Measurements from ENCODE around the gene CTNNB1. TPM values are rescaled to one million over a fixed set of nuclear protein-coding genes. Genes with fewer than 3 reads are reported as not detected.

Gene CTNNB1
- total and polyA plus RNA-seq, 2 of the 4 experiments (the other 2 are of a cell fraction), result 364 to 1,677 TPM

- 0 out of 2 replicates have a peak, but pooled peaks have one; percentile 31 for TF ChIP-seq MAZ (IDR thresholded peaks at IDR 0.05; ENCODE audit: borderline replicate concordance, low read depth, low read length)
Measured at GRCh38 chr3:41267975-41268640, 68.8 kb downstream of the CTNNB1 start (continued).

- Histone ChIP-seq H3K27ac (ENCODE audit: insufficient read depth, low read length) (no peak overlapping the region), H2AK9ac (replicated peaks; ENCODE audit: low read depth, low read length, poor library complexity) (no peak overlapping the region), H2AK5ac (ENCODE audit: low read depth, low read length) (no peak overlapping the region), H2AFZ (replicated peaks; ENCODE audit: low read length, poor library complexity) (no peak overlapping the region), H3K79me1 (ENCODE audit: low read depth in 1 of 2, low read length in 2 of 2) (no peaks in the 10 kb centered on the region), H3K56ac (ENCODE audit: extremely low read depth, insufficient read depth, low read length) (no peak overlapping the region), H3K9me1 (ENCODE audit: insufficient read depth, low read length) (peaks cover 5% of the 10 kb centered on the region), H3K4me1 (ENCODE audit: control insufficient read depth, insufficient read depth, low read length) (peaks cover 5% of the 10 kb centered on the region), H3K4me2 (ENCODE audit: low read depth, low read length) (no peak overlapping the region), H3K27me3 (ENCODE audit: control insufficient read depth, insufficient read depth, low read length) (no peaks in the 10 kb centered on the region), H3K9ac (ENCODE audit: low read depth, low read length) (no peak overlapping the region), H4K8ac (ENCODE audit: low read depth in 2 of 2, low read length in 2 of 2) (no peak overlapping the region), H3K36me3 (ENCODE audit: control insufficient read depth, insufficient read depth, low read length) (no peaks in the 10 kb centered on the region), H3K23ac (ENCODE audit: low read depth, low read length) (no peak overlapping the region), H2BK15ac (ENCODE audit: low read depth, low read length) (no peak overlapping the region), H4K91ac (ENCODE audit: insufficient read depth, low read depth, low read length) (no peak overlapping the region), H3K4ac (ENCODE audit: low read depth, low read length) (no peak overlapping the region), H4K5ac (ENCODE audit: low read depth, low read length) (no peak overlapping the region), H2BK20ac (ENCODE audit: low read depth, low read length) (no peak overlapping the region), H2BK120ac (ENCODE audit: low read depth, low read length) (no peak overlapping the region), H3K14ac (replicated peaks; ENCODE audit: low read depth, low read length) (no peak overlapping the region), H3K9me3 (ENCODE audit: control insufficient read depth, insufficient read depth, low read length) (no peaks in the 10 kb centered on the region), H3K4me3 (ENCODE audit: insufficient read depth, low read depth, low read length) (no peak overlapping the region), H3K18ac (ENCODE audit: low read depth, low read length) (no peak overlapping the region), H2BK5ac (ENCODE audit: low read depth, low read length, poor library complexity, severe bottlenecking) (no peak overlapping the region), H4K20me1 (ENCODE audit: insufficient read depth, low read length) (no peaks in the 10 kb centered on the region)
- intact Hi-C loops (cut with micrococcal nuclease) (no loop called here), dilution Hi-C loops (cut with HindIII; ENCODE audit: low sequenced_read_pairs, unreplicated experiment) (no loop called here), in situ Hi-C loops (cut with MboI; ENCODE audit: low sequenced_read_pairs) (no loop called here)
- DNase-seq, result no peak
- WGBS, 2 experiments (ENCODE audit: extremely low coverage in 2 of 2, insufficient read length in 1 of 2), result no CpG with 5 or more reads among the region's 1 CpG
- ChIA-PET POLR2A (ENCODE audit: unreplicated experiment) (no interaction called here), CTCF (interaction anchor here (0.7 kb wide), 1 partner anchor 674 kb away, joined by 4 read pairs; no protein-coding TSS in a partner anchor)
- BruUV-seq (replicated peaks), result no TSS peak
- no peak for ATAC-seq (ENCODE audit: low read depth)
- TF ChIP-seq ELK1 (IDR thresholded peaks at IDR 0.05; ENCODE audit: borderline replicate concordance, low read depth, low read length), result no peak
Measured at GRCh38 chr3:41272667-41273066, 73.4 kb downstream of the CTNNB1 start.
